HG03460 (cell line): ENCODE results near the gene KCNMB2.

Experiments used
- ATAC-seq: cut with Tn5 transposase; IDR thresholded peaks from one replicate; pipeline ENCODE4 v1.9.1; 2021; ENCODE audit not compliant: unreplicated experiment

The KCNMB2 gene

GRCh38 chr3:178567611-178568010, 31.4 kb downstream of the KCNMB2 start:
- ATAC-seq: no peak

GRCh38 chr3:178568155-178568731, 32.0 kb downstream of the KCNMB2 start:
- ATAC-seq: no peak

DNA sequence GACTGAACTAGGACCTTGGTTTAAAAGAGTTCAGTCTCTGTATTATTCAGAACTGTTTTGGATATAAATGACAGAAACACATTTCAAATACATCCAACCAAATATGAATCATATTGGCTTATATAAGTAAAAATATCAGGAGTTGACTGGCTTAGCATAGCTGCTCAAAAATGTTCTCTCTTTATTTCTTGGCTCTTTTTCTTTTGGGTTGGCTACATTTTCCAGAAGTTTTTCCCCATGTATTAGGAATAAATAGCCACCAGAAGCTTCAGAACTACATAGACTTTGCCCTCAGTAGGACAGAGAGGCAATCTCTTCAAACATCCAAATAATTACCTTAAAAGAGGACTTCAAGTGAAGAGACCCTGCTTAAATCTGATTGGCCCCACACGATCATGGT, 32.7 kb downstream of the KCNMB2 start:
- no peak for ATAC-seq

DNA sequence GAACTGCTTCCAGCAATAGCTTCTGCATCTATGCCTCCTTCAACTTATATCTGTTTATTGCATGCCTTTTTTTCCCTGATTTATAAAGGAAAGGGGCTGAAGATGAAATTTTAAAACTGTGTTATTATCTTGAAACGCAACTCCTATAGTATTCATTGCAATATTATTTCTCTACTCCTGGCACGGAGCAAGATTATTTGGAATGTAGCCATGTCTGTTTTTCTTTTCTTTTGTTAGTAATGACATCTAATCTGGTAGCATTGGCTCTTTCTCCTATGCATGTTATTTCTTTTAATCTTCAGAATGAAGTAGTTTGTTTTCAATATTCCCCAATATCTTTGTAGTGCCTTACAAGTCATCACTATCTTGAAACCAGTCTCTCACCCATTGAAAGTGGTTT, 33.6 kb downstream of the KCNMB2 start:
- ATAC-seq: no peak

- no peak for ATAC-seq
Observed at GRCh38 chr3:178583963-178584575, 47.8 kb downstream of the KCNMB2 start.

DNA sequence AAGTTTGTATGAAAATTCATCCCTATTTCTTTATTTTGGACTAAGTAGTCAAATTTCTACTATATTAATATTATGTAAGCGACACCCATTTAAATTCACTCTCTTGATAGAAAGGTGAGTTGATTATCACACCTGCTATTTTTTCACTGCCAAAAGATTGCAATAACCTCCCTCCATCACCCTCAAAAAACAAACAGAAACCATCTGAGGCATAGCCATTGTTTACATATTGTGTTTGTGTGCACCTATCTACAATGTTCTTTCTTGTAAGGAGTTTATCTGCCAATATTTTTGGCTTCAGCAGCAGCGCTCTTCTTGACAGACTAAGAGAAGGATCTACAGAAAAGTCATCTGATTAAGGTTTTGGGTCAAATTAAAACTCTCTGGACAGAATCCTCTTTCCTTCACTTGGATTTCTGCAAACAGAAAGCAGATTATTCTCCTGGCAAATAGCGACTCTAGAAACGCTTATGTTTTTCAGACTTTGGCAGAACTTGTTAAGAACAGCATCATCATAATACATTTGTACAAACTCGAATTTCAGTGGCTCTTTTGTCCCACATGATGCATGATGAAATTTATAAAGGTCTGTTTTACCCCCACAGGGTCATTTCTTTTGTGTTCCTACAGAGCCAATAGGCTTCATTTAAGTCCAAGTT, 48.6 kb downstream of the KCNMB2 start:
- ATAC-seq: no peak

GRCh38 chr3:178585454-178585853, 49.2 kb downstream of the KCNMB2 start:
- no peak for ATAC-seq

GRCh38 chr3:178586076-178586475, 49.8 kb downstream of the KCNMB2 start:
- ATAC-seq: no peak

DNA sequence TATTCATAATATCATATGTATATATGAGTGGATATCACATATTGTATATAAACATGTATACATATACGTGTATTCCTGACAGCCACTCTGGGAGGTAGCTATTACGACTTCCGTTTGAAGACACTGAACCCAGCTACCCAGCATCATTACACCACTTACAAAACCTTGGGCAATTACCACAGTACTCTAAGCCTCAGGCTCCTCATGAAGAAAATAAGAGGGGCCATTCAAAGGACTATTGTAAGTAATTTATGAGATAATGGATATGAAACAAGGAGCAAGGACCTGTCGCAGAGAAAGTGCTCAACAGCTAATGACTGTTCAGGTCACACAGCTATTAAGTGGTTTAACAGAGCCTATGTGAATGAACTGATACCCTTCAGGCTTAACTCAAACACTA, 52.4 kb downstream of the KCNMB2 start:
- no peak for ATAC-seq

DNA sequence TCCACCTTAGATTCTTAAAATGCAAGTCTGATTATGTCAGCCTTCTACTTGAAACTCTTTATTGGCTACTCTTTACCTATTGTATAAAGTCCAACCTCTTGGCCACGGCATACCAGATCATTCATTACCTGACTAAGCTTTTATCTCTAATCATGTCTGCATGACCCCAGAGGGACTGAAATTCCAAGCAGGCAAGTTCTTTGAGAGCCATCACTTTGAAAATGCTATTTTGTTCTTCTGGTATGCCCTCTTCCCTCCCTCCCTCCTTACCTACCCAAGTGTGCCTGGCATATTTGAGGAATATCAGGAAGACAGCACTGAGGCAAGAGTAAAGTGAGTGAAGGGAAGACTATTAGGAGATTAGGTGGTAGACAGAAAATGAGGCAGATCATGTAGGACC, 57.5 kb downstream of the KCNMB2 start:
- no peak for ATAC-seq

GRCh38 chr3:178597371-178597770, 61.1 kb downstream of the KCNMB2 start:
- no peak for ATAC-seq

GRCh38 chr3:178602856-178603255, 66.6 kb downstream of the KCNMB2 start:
- ATAC-seq: no peak

DNA sequence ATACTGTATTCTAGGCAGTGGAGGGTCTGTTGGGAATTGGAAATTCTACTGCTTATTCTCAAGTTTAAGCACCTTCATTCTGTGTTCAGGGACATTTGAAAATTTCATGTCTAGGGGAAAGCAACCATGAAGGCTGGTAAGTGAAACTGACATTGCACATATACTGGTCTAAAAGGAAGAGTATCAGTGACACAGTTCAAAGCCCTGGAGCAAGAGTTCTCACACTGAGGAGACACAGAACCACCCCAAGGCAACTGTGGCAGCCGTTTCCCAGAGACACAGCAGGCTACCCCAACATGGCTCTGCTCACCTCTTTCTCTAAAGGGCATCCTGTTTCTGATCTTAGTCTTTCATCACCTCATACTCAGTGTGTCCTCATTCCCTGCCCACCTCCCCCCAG, 67.5 kb downstream of the KCNMB2 start:
- no peak for ATAC-seq

GRCh38 chr3:178618197-178618596, 82.0 kb downstream of the KCNMB2 start:
- ATAC-seq: no peak

DNA sequence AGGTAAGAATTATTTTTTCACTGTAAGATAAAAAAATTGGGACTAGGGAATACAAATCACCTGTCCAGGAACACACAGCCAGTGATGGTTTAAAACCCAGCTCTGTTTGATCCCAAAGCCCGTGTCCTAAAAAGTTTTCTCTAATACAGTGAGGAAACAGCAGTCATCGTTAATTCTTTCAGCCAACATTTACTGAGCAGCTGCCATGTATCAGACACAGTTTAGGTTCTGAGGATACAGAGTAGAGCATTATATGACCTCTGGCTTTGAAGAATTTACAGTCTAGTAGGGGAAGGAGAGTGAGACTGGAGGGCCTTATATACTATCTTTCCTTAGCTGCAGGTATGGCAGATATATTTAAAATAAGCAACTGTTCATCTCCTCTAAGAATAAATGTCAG, 82.7 kb downstream of the KCNMB2 start:
- ATAC-seq: no peak

GRCh38 chr3:178623666-178624255, 87.5 kb downstream of the KCNMB2 start:
- ATAC-seq: no peak

DNA sequence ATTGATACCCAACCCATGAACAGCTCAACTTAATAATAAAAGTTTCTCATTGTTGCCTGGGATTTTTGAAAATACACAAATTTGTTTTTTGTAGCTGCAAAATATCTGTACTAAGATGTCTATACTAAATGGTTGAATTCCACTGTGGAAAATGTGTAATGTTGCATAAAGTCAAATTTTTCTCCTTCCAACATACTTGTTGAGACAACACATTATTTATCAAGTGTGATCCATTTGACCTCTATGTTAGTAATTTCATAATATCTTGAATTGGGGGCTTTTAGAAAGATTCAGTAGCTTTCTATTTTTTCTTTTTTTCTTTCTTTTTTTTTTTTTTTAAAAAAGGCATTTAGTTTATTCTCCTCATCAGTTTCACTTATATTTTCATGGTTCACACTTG, 88.0 kb downstream of the KCNMB2 start:
- no peak for ATAC-seq

DNA sequence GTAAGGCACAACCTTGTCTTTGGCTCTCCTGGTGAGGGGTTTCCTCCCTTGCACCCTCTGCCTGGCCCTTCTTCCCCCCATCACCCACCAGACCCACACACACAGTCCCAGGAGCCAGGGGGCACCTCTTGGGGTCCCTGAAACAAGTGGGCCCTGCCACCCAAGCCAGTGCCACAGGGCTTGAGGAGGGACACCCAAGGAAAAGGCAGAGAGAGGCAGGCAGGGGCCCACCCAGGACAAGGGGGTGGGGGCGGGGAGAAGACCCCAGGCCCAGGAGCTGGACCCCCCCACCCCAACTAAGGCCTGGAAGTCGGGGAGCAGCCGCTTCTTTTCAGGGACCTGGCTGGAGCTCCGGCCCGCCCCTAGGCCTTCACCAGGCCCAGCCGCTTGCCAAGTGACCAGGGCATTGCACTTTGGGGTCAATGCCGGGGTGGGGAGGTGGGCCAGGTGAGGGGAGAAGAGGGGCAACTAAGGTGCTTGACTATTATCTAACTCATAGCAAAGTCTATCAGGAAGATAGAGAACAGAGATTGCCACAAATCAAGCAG, 88.9 kb downstream of the KCNMB2 start:
- ATAC-seq: no peak

DNA sequence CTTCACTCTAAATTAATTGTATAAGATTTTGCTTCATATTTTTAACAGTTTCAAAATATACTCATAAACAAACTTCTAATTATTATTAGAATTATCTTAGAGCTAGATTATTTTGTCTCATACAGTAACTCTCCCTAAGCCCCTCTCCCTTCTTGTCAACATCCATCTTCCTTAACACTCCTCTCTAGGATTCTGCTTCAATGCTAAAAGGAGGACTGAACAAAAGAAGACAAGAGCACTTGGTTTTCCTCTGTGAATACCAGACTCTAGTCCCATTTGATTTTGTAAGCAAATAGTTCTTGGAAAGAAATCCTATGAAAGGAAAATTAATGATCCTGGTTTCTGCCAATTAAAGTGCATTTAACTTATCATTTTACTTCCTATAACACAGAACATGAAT, 91.8 kb downstream of the KCNMB2 start:
- no peak for ATAC-seq

DNA sequence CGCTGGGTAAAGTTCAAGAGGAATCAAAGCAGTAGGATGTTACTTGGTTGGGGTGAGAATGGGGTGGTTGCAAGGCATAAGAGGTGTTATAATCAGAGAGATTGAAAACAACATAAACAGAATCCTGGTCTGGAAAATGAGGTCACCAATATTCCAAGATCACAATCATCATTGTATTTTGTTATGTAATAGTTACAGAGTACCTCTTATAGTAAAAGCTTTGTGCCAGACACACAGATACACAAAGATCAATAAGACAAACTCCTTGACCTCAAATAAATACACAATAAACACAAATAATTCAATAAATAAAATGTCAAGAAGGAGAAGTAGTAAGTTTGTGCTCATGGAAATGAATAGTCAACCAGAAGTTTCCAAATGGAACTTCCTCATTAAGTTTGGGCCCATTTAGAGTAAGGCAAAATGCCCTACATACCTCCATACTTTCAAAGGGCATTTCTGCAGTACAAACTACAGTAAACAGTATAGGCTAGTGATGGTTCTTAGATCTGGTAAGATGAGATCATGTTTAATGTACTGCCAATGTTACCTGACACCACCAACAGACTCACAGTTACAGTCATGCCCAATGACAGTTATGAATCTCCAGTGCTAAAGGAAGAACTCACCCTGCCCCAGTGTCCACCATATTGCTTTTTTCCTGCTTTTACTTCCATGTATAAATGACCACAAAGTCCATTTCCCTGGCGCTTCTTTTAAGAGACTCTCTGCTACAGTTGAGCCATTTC, 93.4 kb downstream of the KCNMB2 start:
- ATAC-seq: no peak

GRCh38 chr3:178631950-178632349, 95.7 kb downstream of the KCNMB2 start:
- ATAC-seq: no peak
